H1 (cell line): ENCODE results near the gene POLR1G. TPM values are rescaled to one million over a fixed set of nuclear protein-coding genes. Genes with fewer than 3 reads are reported as not detected.

Experiments used
- CTCF ChIA-PET: fragments of 300-600 bp; sonication (Branson Sonifier 250); formaldehyde crosslinking; loops from one replicate; lab custom pipeline; 2021; ENCODE audit not compliant: partially characterized antibody; lab: Charles Lee
- POLR2A ChIA-PET: fragments of 300-600 bp; sonication (Branson Sonifier 250); formaldehyde crosslinking; loops from one replicate; lab custom pipeline; 2021; ENCODE audit warnings: inconsistent platforms; ENCODE audit not compliant: partially characterized antibody; lab: Charles Lee
- DNase-seq, 2 experiments: peaks; one replicate each; pipeline versions ENCODE4 v3.0.0 to v3.0.0-alpha.2; 2010 to 2022; ENCODE audit warnings: low spot score in 2 of 2, low read depth in 1 of 2, mixed read lengths in 1 of 2
- FAIRE-seq: peaks from 2 replicates; lab custom pipeline; 2011; peaks lifted over from hg19 to GRCh38; lab: Jason Lieb, UNC
- H2AFZ ChIP-seq: 2 replicates; pipeline ENCODE4 v1.8.1; 2012; ENCODE audit warnings: low read length, inconsistent platforms
- H2AK5ac ChIP-seq: 2 replicates; pipeline ENCODE4 v1.6.1; 2013; ENCODE audit warnings: low read depth, low read length
- H2BK120ac ChIP-seq: replicated peaks from 2 replicates; pipeline ENCODE3; 2013; ENCODE audit warnings: low read depth, low read length, inconsistent platforms
- H2BK12ac ChIP-seq: 2 replicates; pipeline ENCODE4 v1.6.1; 2013; ENCODE audit warnings: low read depth, low read length
- H2BK15ac ChIP-seq: 2 replicates; pipeline ENCODE4 v1.6.1; 2013; ENCODE audit warnings: low read length
- H2BK20ac ChIP-seq: 2 replicates; pipeline ENCODE4 v1.6.1; 2013; ENCODE audit warnings: low read length
- H2BK5ac ChIP-seq: 2 replicates; pipeline ENCODE4 v1.6.1; 2013; ENCODE audit warnings: low read depth, low read length
- H3K14ac ChIP-seq: 2 replicates; pipeline ENCODE4 v1.6.1; 2013; ENCODE audit warnings: inconsistent platforms; ENCODE audit not compliant: insufficient read length
- H3K18ac ChIP-seq: 2 replicates; pipeline ENCODE4 v1.6.1; 2013; ENCODE audit warnings: low read length; ENCODE audit errors: extremely low read depth
- H3K23ac ChIP-seq: 2 replicates; pipeline ENCODE4 v1.6.1; 2013; ENCODE audit warnings: inconsistent platforms; ENCODE audit not compliant: insufficient read length
- H3K23me2 ChIP-seq: 2 replicates; pipeline ENCODE4 v1.6.1; 2013; ENCODE audit warnings: low read depth, low read length
- H3K27ac ChIP-seq: 2 replicates; pipeline ENCODE4 v1.6.1; 2011; ENCODE audit warnings: low read depth, low read length, inconsistent platforms
- H3K27me3 ChIP-seq, 4 experiments: replicated peaks in 1 of 4; 1 replicate in 1 of 4; 2 replicates in 3 of 4; pipeline versions ENCODE4 v1.6.1 to v1.8.1; 2011 to 2013; ENCODE audit warnings: low read length in 3 of 4, mild to moderate bottlenecking in 3 of 4, inconsistent platforms in 2 of 4, mixed read lengths in 2 of 4, moderate library complexity in 1 of 4; ENCODE audit not compliant: control insufficient read depth in 3 of 4, insufficient read depth in 3 of 4; ENCODE audit errors: extremely low read depth in 1 of 4
- H3K36me3 ChIP-seq, 4 experiments: 2 replicates each; pipeline versions ENCODE4 v1.6.1 to v1.8.1; 2011 to 2013; ENCODE audit warnings: mild to moderate bottlenecking in 4 of 4, low read length in 3 of 4, moderate library complexity in 2 of 4, control low read depth in 1 of 4, inconsistent platforms in 1 of 4; ENCODE audit not compliant: insufficient read depth in 4 of 4, control insufficient read depth in 2 of 4
- H3K4ac ChIP-seq: replicated peaks from 2 replicates; pipeline ENCODE3; 2013; ENCODE audit warnings: low read length, low read depth, mixed read lengths, inconsistent platforms; ENCODE audit not compliant: insufficient read length
- H3K4me1 ChIP-seq, 4 experiments: replicated peaks in 1 of 4; 1 replicate in 1 of 4; 2 replicates in 3 of 4; pipeline versions ENCODE4 v1.6.1 to v1.8.1; 2011 to 2013; ENCODE audit warnings: low read length in 3 of 4, inconsistent platforms in 2 of 4, mixed read lengths in 1 of 4; ENCODE audit not compliant: insufficient read depth in 4 of 4, control insufficient read depth in 3 of 4
- H3K4me2 ChIP-seq, 2 experiments: 2 replicates each; pipeline versions ENCODE4 v1.6.1 to v1.8.1; 2011 to 2013; ENCODE audit warnings: low read depth in 2 of 2, low read length in 2 of 2, control low read depth in 1 of 2, inconsistent platforms in 1 of 2, mild to moderate bottlenecking in 1 of 2; ENCODE audit not compliant: insufficient read depth in 1 of 2
- H3K4me3 ChIP-seq, 4 experiments: fragments of 200-600, 300-600 bp in 1 of 4; sonication (generic), shearing (Covaris generic), sonication (Bioruptor Twin) in 1 of 4; 2 replicates each; pipeline versions ENCODE4 v1.5.1 to v1.8.1; 2011 to 2016; ENCODE audit warnings: low read length in 4 of 4, low read depth in 3 of 4, control low read depth in 2 of 4, inconsistent platforms in 2 of 4, mild to moderate bottlenecking in 2 of 4, mixed read lengths in 1 of 4, moderate library complexity in 1 of 4; ENCODE audit not compliant: insufficient read depth in 2 of 4; ENCODE audit errors: extremely low read depth in 1 of 4
- H3K56ac ChIP-seq: replicated peaks from 2 replicates; pipeline ENCODE3; 2013; ENCODE audit warnings: low read depth, mild to moderate bottlenecking, mixed read lengths, low read length, inconsistent platforms; ENCODE audit not compliant: insufficient read length
- H3K79me1 ChIP-seq: 2 replicates; pipeline ENCODE4 v1.6.1; 2013; ENCODE audit warnings: low read depth, low read length, control low read depth
- H3K79me2 ChIP-seq, 2 experiments: 2 replicates each; pipeline versions ENCODE4 v1.6.1 to v1.8.1; 2012 to 2013; ENCODE audit warnings: low read length in 2 of 2, mild to moderate bottlenecking in 2 of 2, inconsistent platforms in 1 of 2; ENCODE audit not compliant: insufficient read depth in 2 of 2, control insufficient read depth in 1 of 2
- H3K9ac ChIP-seq, 4 experiments: replicated peaks in 1 of 4; 1 replicate in 1 of 4; 2 replicates in 3 of 4; pipeline versions ENCODE4 v1.6.1 to v1.8.1; 2011 to 2013; ENCODE audit warnings: low read depth in 3 of 4, low read length in 3 of 4, control low read depth in 2 of 4, mild to moderate bottlenecking in 2 of 4, moderate library complexity in 2 of 4, inconsistent platforms in 1 of 4; ENCODE audit errors: extremely low read depth in 1 of 4
- H3K9me3 ChIP-seq, 2 experiments: 2 replicates each; pipeline versions ENCODE4 v1.6.1 to v1.8.1; 2012 to 2013; ENCODE audit warnings: mild to moderate bottlenecking in 2 of 2, moderate library complexity in 2 of 2, control low read depth in 1 of 2, inconsistent platforms in 1 of 2, low read depth in 1 of 2, low read length in 1 of 2, mixed read lengths in 1 of 2; ENCODE audit not compliant: insufficient read depth in 2 of 2
- H4K20me1 ChIP-seq, 2 experiments: replicated peaks in 1 of 2; 2 replicates each; pipeline versions ENCODE3 to v1.8.1; 2011 to 2013; ENCODE audit warnings: inconsistent platforms in 2 of 2, low read length in 2 of 2, mild to moderate bottlenecking in 1 of 2; ENCODE audit not compliant: insufficient read depth in 2 of 2, control insufficient read depth in 1 of 2
- H4K5ac ChIP-seq: 2 replicates; pipeline ENCODE4 v1.6.1; 2013; ENCODE audit warnings: low read length, low read depth, mixed read lengths, inconsistent platforms; ENCODE audit not compliant: insufficient read length
- H4K8ac ChIP-seq: 2 replicates; pipeline ENCODE4 v1.8.0; 2013; ENCODE audit warnings: mild to moderate bottlenecking, moderate library complexity, low read length, inconsistent platforms; ENCODE audit not compliant: insufficient read depth; ENCODE audit errors: extremely low read depth
- H4K91ac ChIP-seq: replicated peaks from 2 replicates; pipeline ENCODE3; 2013; ENCODE audit warnings: low read length, mixed read lengths, inconsistent platforms; ENCODE audit not compliant: insufficient read length
- ASH2L ChIP-seq: fragments of 200-600, 300-600 bp; sonication (generic); IDR thresholded peaks from one replicate; pipeline ENCODE4 v1.7.1; 2017; ENCODE audit warnings: low read length
- KDM5A ChIP-seq: fragments of 200-600 bp; IDR thresholded peaks from 2 replicates; pipeline ENCODE4 v1.7.1; 2012; ENCODE audit warnings: mild to moderate bottlenecking, low read length, inconsistent platforms, mixed read lengths
- NRF1 ChIP-seq: IDR thresholded peaks from 2 replicates; pipeline ENCODE4 v1.6.1; 2011; ENCODE audit warnings: mild to moderate bottlenecking, low read depth, low read length, improper control_type of control experiment
- PHF8 ChIP-seq: fragments of 200-600 bp; sonication (generic); conservative IDR thresholded peaks from 2 replicates; pipeline ENCODE4 v1.7.1; 2012; ENCODE audit warnings: low read depth, mild to moderate bottlenecking, inconsistent platforms, low read length, moderate library complexity
- POLR2AphosphoS5 ChIP-seq: IDR thresholded peaks from 2 replicates; pipeline ENCODE4 v1.6.1; 2011; ENCODE audit warnings: low read depth, low read length
- RFX5 ChIP-seq: IDR thresholded peaks from 2 replicates; pipeline ENCODE4 v1.6.1; 2011; ENCODE audit warnings: low read depth, low read length, improper control_type of control experiment, borderline replicate concordance
- RNF2 ChIP-seq: fragments of 200-900, 300-1000 bp; sonication (generic); IDR thresholded peaks from 2 replicates; pipeline ENCODE4 v1.7.1; 2016; ENCODE audit warnings: borderline replicate concordance, low read depth, mild to moderate bottlenecking, antibody characterized with exemption, low read length; ENCODE audit not compliant: poor library complexity, severe bottlenecking; ENCODE audit errors: missing control alignments
- SIN3A ChIP-seq, 2 experiments: IDR thresholded peaks in 1 of 2; conservative IDR thresholded peaks in 1 of 2; 2 replicates each; pipeline ENCODE4 v1.6.1; 2011 to 2012; ENCODE audit warnings: low read length in 2 of 2, improper control_type of control experiment in 1 of 2, low read depth in 1 of 2, mild to moderate bottlenecking in 1 of 2
- SP1 ChIP-seq: IDR thresholded peaks from 2 replicates; pipeline ENCODE4 v1.6.1; 2011; ENCODE audit warnings: low read depth, low read length
- SP4 ChIP-seq: IDR thresholded peaks from 2 replicates; pipeline ENCODE4 v1.6.1; 2012; ENCODE audit warnings: low read length, inconsistent platforms
- WGBS, 2 experiments: shearing (Covaris generic) in 1 of 2; methylation state at CpG; one replicate each; pipeline versions ENCODE4 v1.1.6 to v1.1.7; 2013 to 2015; ENCODE audit warnings: low lambda C conversion rate in 2 of 2, mixed read lengths in 2 of 2, inconsistent platforms in 1 of 2, low coverage in 1 of 2, missing lambda C conversion rate in 1 of 2; ENCODE audit not compliant: insufficient replicate concordance in 2 of 2, insufficient coverage in 1 of 2, insufficient read length in 1 of 2; ENCODE audit errors: extremely low coverage in 1 of 2, missing lambda C conversion rate in 1 of 2; 5-methylcytosine and 5-hydroxymethylcytosine counted together
- polyA plus RNA-seq, 7 experiments: library from polyadenylated mRNA; depleted of rRNA in 3 of 7; stranded (reverse) in 5 of 7; unstranded in 2 of 7; fragments of >200 nt in 5 of 7; fragments of 200-250 nt in 2 of 7; gene quantifications; 1 replicate in 5 of 7; 2 replicates in 1 of 7; 4 replicates in 1 of 7; pipeline versions ENCODE4 v1.2.1 to v1.2.3, GENCODE V29; 2011 to 2013; ENCODE audit warnings: missing spikeins in 2 of 7, mixed read lengths in 2 of 7
- total RNA-seq: library from RNA; stranded (reverse); fragmentation: NEBNext Ultra II Directional; extraction: Animal tissue kit (Norgen Biotek cat#: 25700); gene quantifications from 2 replicates; pipeline ENCODE4 v1.2.1, GENCODE V29; 2021

POLR1G gene
- total and polyA plus RNA-seq, 2 of the 8 experiments (the other 6 are each of a cell fraction or from before 2014, with no cell fraction given), result 16.8 to 34.8 TPM

- H4K20me1 ChIP-seq, result peaks cover 5 to 8% of the 10 kb centered on the region in 2 experiments
- POLR2A ChIA-PET, result interaction anchor here (0.6 to 5.8 kb wide), 10 partner anchors 10 to 332 kb away, joined by 3 to 36 read pairs (median 3); partner anchors contain the start of gene CLASRP
- TF ChIP-seq POLR2AphosphoS5 (peak; percentile 49; the same call in 1 of the 2 replicates), SP4 (peak; percentile 51; the same call in 1 of the 2 replicates), ASH2L (peak; percentile 49), RFX5 (no peak), KDM5A (peak; percentile 52; the same call in 1 of the 2 replicates), RNF2 (no peak), PHF8 (0 out of 2 replicates have a peak, but pooled peaks have one; percentile 52), SIN3A (conservative IDR thresholded peaks at IDR 0.05 in 1 of 2, IDR thresholded peaks at IDR 0.05 in 1 of 2; ENCODE audit: low read depth in 1 of 2, low read length in 2 of 2) (peak in 1 of 2 experiments; percentile 34; a peak in 1 of 4 replicates), NRF1 (peak; percentile 89), SP1 (peak; percentile 97)
Observed at GRCh38 chr19:45370410-45371204, 35.8 kb upstream of the POLR1G start, which contains the start of gene ERCC2. TSS of gene ERCC2 (minus strand) at chr19:45370573. CDS start at chr19:45370540, 33 bp downstream.

More at GRCh38 chr19:45370410-45371204, 35.8 kb upstream of the POLR1G start, which contains the start of gene ERCC2:
- Histone ChIP-seq H3K79me2 (peaks cover 0 to 14% of the 10 kb centered on the region in 2 experiments; a peak in 1 of 4 replicates), H4K8ac (peak within 1 kb of the TSS; percentile 37; the same call in 1 of the 2 replicates), H2AFZ (no peak within 1 kb of the TSS), H4K5ac (peak within 1 kb of the TSS; percentile 59), H3K56ac (peak within 1 kb of the TSS; percentile 46), H3K9ac (peak within 1 kb of the TSS; percentile 66 to 81 (median 72)), H2AK5ac (no peak within 1 kb of the TSS), H2BK15ac (0 out of 2 replicates have a peak within 1 kb of the TSS, but pooled peaks have one; percentile 61), H3K14ac (no peak within 1 kb of the TSS), H3K4me1 (peaks cover 0 to 3% (median 0%) of the 10 kb centered on the region in 4 experiments; a peak in 4 of 7 replicates), H3K4me3 (peak within 1 kb of the TSS; percentile 82 to 97 (median 89)), H3K9me3 (no peaks in the 10 kb centered on the region), H3K27ac (peak within 1 kb of the TSS; percentile 44; the same call in 1 of the 2 replicates), H2BK5ac (peak within 1 kb of the TSS; percentile 77), H3K23ac (no peak within 1 kb of the TSS), H4K91ac (peak within 1 kb of the TSS; percentile 65), H3K36me3 (peaks cover 2 to 21% (median 7%) of the 10 kb centered on the region in 4 experiments; a peak in 6 of 8 replicates), H3K18ac (no peak within 1 kb of the TSS; the same call in none of the 2 replicates), H3K4me2 (peak within 1 kb of the TSS; percentile 77 to 86), H2BK120ac (peak within 1 kb of the TSS; percentile 43), H2BK20ac (no peak within 1 kb of the TSS), H3K4ac (no peak within 1 kb of the TSS), H2BK12ac (no peak within 1 kb of the TSS), H3K79me1 (0 out of 2 replicates have a peak, but pooled peaks cover 6% of the 10 kb centered on the region), H3K23me2 (peaks cover 2% of the 10 kb centered on the region; the same call in 1 of the 2 replicates), H3K27me3 (no peaks in the 10 kb centered on the region)
- CTCF ChIA-PET, result interaction anchor here (0.7 to 7.9 kb wide), 7 partner anchors 20 to 258 kb away, joined by 3 to 57 read pairs (median 4); partner anchors contain the start of gene PPP1R13L
- DNase-seq (peak; percentile 93 to 100), FAIRE-seq (no peak)
- WGBS, 2 experiments, result 8% methylated on average over 39 of the region's 55 CpGs; no CpG with 5 or more reads in 1 of the 2 experiments
